ENCODE data around the gene DYNAP.

Gene DYNAP

GRCh38 chr18:54641734-54642133, 50.7 kb downstream of the DYNAP start:
- DNase-seq: no peak

- DNase-seq: no peak
Measured at GRCh38 chr18:54647176-54647575, 56.1 kb downstream of the DYNAP start.
